Endodermal cell (in vitro differentiated cells): ENCODE results near the gene NFATC2. TPM values are rescaled to one million over a fixed set of nuclear protein-coding genes. Genes with fewer than 3 reads are reported as not detected.

Experiments used
- DNase-seq: peaks from one replicate; pipeline ENCODE4 v3.0.0-alpha.2; 2017
- H3K27ac ChIP-seq: 2 replicates; pipeline ENCODE4 v1.5.1; 2013; ENCODE audit warnings: mild to moderate bottlenecking, low read depth, low read length, moderate library complexity
- H3K27me3 ChIP-seq: 2 replicates; pipeline ENCODE4 v1.6.1; 2013; ENCODE audit warnings: mild to moderate bottlenecking, low read length, moderate library complexity; ENCODE audit not compliant: insufficient read depth, control insufficient read depth, poor library complexity, severe bottlenecking
- H3K36me3 ChIP-seq: 2 replicates; pipeline ENCODE4 v1.7.0; 2013; ENCODE audit warnings: mild to moderate bottlenecking, low read length, moderate library complexity; ENCODE audit not compliant: control insufficient read depth, insufficient read depth
- H3K4me1 ChIP-seq: one replicate; pipeline ENCODE4 v1.7.0; 2013; ENCODE audit warnings: low read length; ENCODE audit not compliant: control insufficient read depth, insufficient read depth
- H3K4me3 ChIP-seq: 2 replicates; pipeline ENCODE4 v1.5.1; 2013; ENCODE audit warnings: mild to moderate bottlenecking, low read length, moderate library complexity
- H3K9ac ChIP-seq: 2 replicates; pipeline ENCODE4 v1.6.1; 2013; ENCODE audit warnings: mild to moderate bottlenecking, low read length, moderate library complexity; ENCODE audit not compliant: poor library complexity, severe bottlenecking; ENCODE audit errors: extremely low read depth
- H3K9me3 ChIP-seq: 2 replicates; pipeline ENCODE4 v1.6.1; 2013; ENCODE audit warnings: mild to moderate bottlenecking, low read length, moderate library complexity; ENCODE audit not compliant: control insufficient read depth
- H3K27ac Mint-ChIP-seq: 2 replicates; pipeline ENCODE4 v1.8.0; 2020; ENCODE audit warnings: mixed read lengths
- H3K27me3 Mint-ChIP-seq: 2 replicates; pipeline ENCODE4 v1.8.0; 2021; ENCODE audit warnings: mild to moderate bottlenecking, mixed read lengths; ENCODE audit not compliant: insufficient read depth
- H3K36me3 Mint-ChIP-seq: 2 replicates; pipeline ENCODE4 v1.8.0; 2020; ENCODE audit warnings: low read depth, mixed read lengths
- H3K4me1 Mint-ChIP-seq: 2 replicates; pipeline ENCODE4 v1.8.0; 2020; ENCODE audit warnings: mixed read lengths
- H3K4me3 Mint-ChIP-seq: 2 replicates; pipeline ENCODE4 v1.8.0; 2020; ENCODE audit warnings: mild to moderate bottlenecking, moderate library complexity, mixed read lengths
- H3K9me3 Mint-ChIP-seq: 2 replicates; pipeline ENCODE4 v1.8.0; 2020; ENCODE audit warnings: mild to moderate bottlenecking, mixed read lengths
- WGBS, 2 experiments: methylation state at CpG; one replicate each; pipeline versions ENCODE4 v1.1.5 to v1.1.7; 2013; ENCODE audit warnings: missing lambda C conversion rate in 2 of 2, mixed read lengths in 1 of 2; ENCODE audit not compliant: insufficient coverage in 1 of 2, insufficient read length in 1 of 2; 5-methylcytosine and 5-hydroxymethylcytosine counted together
- total RNA-seq, 2 donors: library from RNA; stranded (reverse); fragmentation: NEBNext Ultra II Directional in 1 of 2; extraction: Animal tissue kit (Norgen Biotek cat#: 25700) in 1 of 2; gene quantifications; 2 replicates in 1 of 2; 3 replicates in 1 of 2; pipeline ENCODE4 v1.2.1, GENCODE V29; 2021
- TF ChIP-seq, protein P1 (sequence below): fragments of 200-600 bp; sonication (generic); conservative IDR thresholded peaks from 2 replicates; pipeline ENCODE4 v1.5.0; 2021; ENCODE audit warnings: antibody characterized with exemption, mild to moderate bottlenecking

NFATC2 gene
- total RNA-seq, 2 donors from 2014 or later = 1.5 to 2.1 TPM

DNA sequence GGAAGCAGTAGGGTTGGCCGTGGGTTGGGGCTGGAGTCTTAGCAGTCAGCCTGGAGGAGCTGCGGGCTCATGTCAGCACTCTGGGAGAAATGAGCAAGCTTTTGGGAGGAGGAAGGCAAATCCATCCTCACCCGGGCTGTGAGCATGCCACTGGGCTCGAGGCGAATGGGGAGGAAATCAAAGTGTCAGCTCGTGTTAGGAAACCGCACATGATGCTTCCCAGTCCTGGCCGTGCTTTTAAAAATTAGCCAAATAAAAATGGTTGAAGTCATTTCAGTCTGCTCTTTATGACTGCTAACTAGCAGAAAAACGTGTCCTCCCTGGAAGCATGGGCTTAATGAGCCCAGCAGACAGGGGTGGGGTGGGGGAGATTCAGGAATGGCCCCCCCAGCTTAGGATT, 98.1 kb downstream of the NFATC2 start:
- no peaks in the 10 kb centered on the region for H3K9me3 Mint-ChIP-seq
- no peaks in the 10 kb centered on the region for H3K27me3 ChIP-seq
- no peaks in the 10 kb centered on the region for H3K36me3 ChIP-seq
- no peaks in the 10 kb centered on the region for H3K27me3 Mint-ChIP-seq
- TF ChIP-seq, protein P1, sequence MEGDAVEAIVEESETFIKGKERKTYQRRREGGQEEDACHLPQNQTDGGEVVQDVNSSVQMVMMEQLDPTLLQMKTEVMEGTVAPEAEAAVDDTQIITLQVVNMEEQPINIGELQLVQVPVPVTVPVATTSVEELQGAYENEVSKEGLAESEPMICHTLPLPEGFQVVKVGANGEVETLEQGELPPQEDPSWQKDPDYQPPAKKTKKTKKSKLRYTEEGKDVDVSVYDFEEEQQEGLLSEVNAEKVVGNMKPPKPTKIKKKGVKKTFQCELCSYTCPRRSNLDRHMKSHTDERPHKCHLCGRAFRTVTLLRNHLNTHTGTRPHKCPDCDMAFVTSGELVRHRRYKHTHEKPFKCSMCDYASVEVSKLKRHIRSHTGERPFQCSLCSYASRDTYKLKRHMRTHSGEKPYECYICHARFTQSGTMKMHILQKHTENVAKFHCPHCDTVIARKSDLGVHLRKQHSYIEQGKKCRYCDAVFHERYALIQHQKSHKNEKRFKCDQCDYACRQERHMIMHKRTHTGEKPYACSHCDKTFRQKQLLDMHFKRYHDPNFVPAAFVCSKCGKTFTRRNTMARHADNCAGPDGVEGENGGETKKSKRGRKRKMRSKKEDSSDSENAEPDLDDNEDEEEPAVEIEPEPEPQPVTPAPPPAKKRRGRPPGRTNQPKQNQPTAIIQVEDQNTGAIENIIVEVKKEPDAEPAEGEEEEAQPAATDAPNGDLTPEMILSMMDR = no peak
- no peaks in the 10 kb centered on the region for H3K9me3 ChIP-seq
- H3K9ac ChIP-seq = no peak overlapping the region
- H3K27ac Mint-ChIP-seq = no peak overlapping the region
- WGBS, 2 experiments = 88 to 90% methylated on average over 9 of the region's 9 CpGs
- no peak overlapping the region for H3K4me3 ChIP-seq
- no peak overlapping the region for H3K27ac ChIP-seq
- H3K4me1 ChIP-seq = no peaks in the 10 kb centered on the region
- DNase-seq = no peak
- no peak overlapping the region for H3K4me3 Mint-ChIP-seq
- no peaks in the 10 kb centered on the region for H3K36me3 Mint-ChIP-seq
- H3K4me1 Mint-ChIP-seq = peaks cover 17% of the 10 kb centered on the region

DNA sequence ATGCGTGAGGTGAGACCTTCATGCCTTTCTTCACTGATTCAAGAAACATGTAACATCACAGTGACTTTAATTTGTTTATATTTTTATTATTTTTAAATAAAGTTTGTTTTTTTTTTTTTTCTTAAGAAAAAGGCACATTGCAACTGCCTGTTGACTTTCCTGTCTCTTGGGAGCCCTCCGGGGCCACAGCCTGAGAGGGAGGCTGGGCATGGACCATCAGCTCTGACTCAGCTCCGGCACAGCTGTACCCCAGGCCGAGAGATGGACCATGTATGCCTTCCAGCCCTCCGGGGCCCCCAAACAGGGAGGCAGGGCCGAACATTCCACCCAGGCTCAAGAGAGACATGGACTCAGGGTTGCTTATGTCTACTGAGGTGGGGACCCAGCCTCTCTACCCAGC, 99.9 kb downstream of the NFATC2 start:
- Mint-ChIP-seq H3K27ac (no peak overlapping the region), H3K9me3 (no peaks in the 10 kb centered on the region), H3K4me3 (no peak overlapping the region), H3K27me3 (no peaks in the 10 kb centered on the region), H3K4me1 (peaks cover 7% of the 10 kb centered on the region), H3K36me3 (no peaks in the 10 kb centered on the region)
- H3K4me1 ChIP-seq = no peaks in the 10 kb centered on the region
- TF ChIP-seq, protein P1 = no peak
- 82 to 97% methylated on average over 2 to 6 of the region's 6 CpGs for WGBS, 2 experiments
- H3K4me3 ChIP-seq = no peak overlapping the region
- no peaks in the 10 kb centered on the region for H3K36me3 ChIP-seq
- no peak for DNase-seq
- H3K9me3 ChIP-seq = no peaks in the 10 kb centered on the region
- H3K27ac ChIP-seq = no peak overlapping the region
- H3K27me3 ChIP-seq = no peaks in the 10 kb centered on the region
- H3K9ac ChIP-seq = no peak overlapping the region

DNA sequence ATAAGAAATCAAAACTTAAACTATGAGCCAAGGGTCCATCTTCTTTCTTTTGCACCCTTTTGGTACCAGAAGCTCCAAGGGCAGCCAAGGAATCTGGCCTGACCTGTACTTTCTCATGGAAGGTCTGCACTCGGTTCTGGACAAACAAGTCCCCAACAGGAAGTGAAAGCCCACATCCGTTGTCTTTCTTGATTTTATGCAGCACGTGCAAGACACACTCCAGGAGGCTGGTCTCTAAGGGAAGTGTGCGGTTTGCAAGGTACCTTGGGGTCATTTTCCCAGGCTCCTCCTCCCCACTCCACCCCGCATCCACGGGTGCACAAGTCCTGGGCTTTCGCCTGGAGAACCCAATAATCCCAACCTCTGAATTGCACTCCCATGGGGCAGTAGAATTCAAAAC, 101.9 kb downstream of the NFATC2 start:
- no peak for DNase-seq
- Mint-ChIP-seq H3K4me1 (peaks cover 10% of the 10 kb centered on the region), H3K36me3 (no peaks in the 10 kb centered on the region), H3K27me3 (no peaks in the 10 kb centered on the region), H3K9me3 (no peaks in the 10 kb centered on the region), H3K27ac (no peak overlapping the region), H3K4me3 (no peak overlapping the region)
- Histone ChIP-seq H3K4me3 (no peak overlapping the region), H3K27ac (no peak overlapping the region), H3K4me1 (no peaks in the 10 kb centered on the region), H3K9ac (no peak overlapping the region), H3K9me3 (no peaks in the 10 kb centered on the region), H3K36me3 (no peaks in the 10 kb centered on the region), H3K27me3 (no peaks in the 10 kb centered on the region)
- WGBS, 2 experiments = 79 to 93% methylated on average over 6 to 7 of the region's 7 CpGs
- TF ChIP-seq, protein P1 = no peak
